ENCODE data around the gene MECP2.

The MECP2 gene

GRCh38 chrX:154097003-154097588, 421 bp downstream of the MECP2 start:
- DNase-seq (ENCODE audit: low read depth, low spot score): no peak
- no peaks in the 10 kb centered on the region for H3K9me3 ChIP-seq (ENCODE audit: low read depth, low read length)
- TF ChIP-seq FOXP2 (optimal IDR thresholded peaks at IDR 0.05; ENCODE audit: control extremely low read depth, extremely low read length, insufficient read depth) (no peak), POLR2AphosphoS5 (IDR thresholded peaks at IDR 0.05; ENCODE audit: borderline replicate concordance, low read depth, low read length) (no peak), EZH2 (IDR thresholded peaks at IDR 0.05) (no peak)
- 0 out of 2 replicates have a peak, but pooled peaks cover 2% of the 10 kb centered on the region for H3K36me3 ChIP-seq (ENCODE audit: insufficient read depth, low read length)
- H3K27ac ChIP-seq: peak overlapping the region; percentile 36; the same call in 1 of the 2 replicates
- peak overlapping the region; percentile 78 for H3K9ac ChIP-seq (ENCODE audit: insufficient read length)
- H3K4me3 ChIP-seq: peak overlapping the region; percentile 83

GRCh38 chrX:154096140-154097002, 1.1 kb downstream of the MECP2 start:
- Histone ChIP-seq H3K4me3 (peak overlapping the region; percentile 83), H3K27ac (no peak overlapping the region), H3K9ac (ENCODE audit: insufficient read length) (peak overlapping the region; percentile 78), H3K9me3 (ENCODE audit: low read depth, low read length) (no peaks in the 10 kb centered on the region), H3K36me3 (ENCODE audit: insufficient read depth, low read length) (peaks cover 2% of the 10 kb centered on the region; the same call in 1 of the 2 replicates)
- DNase-seq (ENCODE audit: low read depth, low spot score): no peak
- TF ChIP-seq EZH2 (IDR thresholded peaks at IDR 0.05): no peak
- no peak for TF ChIP-seq POLR2AphosphoS5 (IDR thresholded peaks at IDR 0.05; ENCODE audit: borderline replicate concordance, low read depth, low read length)
- TF ChIP-seq FOXP2 (optimal IDR thresholded peaks at IDR 0.05; ENCODE audit: control extremely low read depth, extremely low read length, insufficient read depth): no peak

GRCh38 chrX:154094833-154095232, 2.7 kb downstream of the MECP2 start:
- no peak for DNase-seq (ENCODE audit: low read depth, low spot score)
- H3K4me3 ChIP-seq: 0 out of 2 replicates have a peak overlapping the region, but pooled peaks have one; percentile 12
- peaks cover 10% of the 10 kb centered on the region for H3K36me3 ChIP-seq (ENCODE audit: insufficient read depth, low read length)
- TF ChIP-seq POLR2AphosphoS5 (IDR thresholded peaks at IDR 0.05; ENCODE audit: borderline replicate concordance, low read depth, low read length) (no peak), FOXP2 (optimal IDR thresholded peaks at IDR 0.05; ENCODE audit: control extremely low read depth, extremely low read length, insufficient read depth) (no peak), EZH2 (IDR thresholded peaks at IDR 0.05) (no peak)
- H3K9ac ChIP-seq (ENCODE audit: insufficient read length): no peak overlapping the region
- no peaks in the 10 kb centered on the region for H3K9me3 ChIP-seq (ENCODE audit: low read depth, low read length)
- no peak overlapping the region for H3K27ac ChIP-seq

DNA sequence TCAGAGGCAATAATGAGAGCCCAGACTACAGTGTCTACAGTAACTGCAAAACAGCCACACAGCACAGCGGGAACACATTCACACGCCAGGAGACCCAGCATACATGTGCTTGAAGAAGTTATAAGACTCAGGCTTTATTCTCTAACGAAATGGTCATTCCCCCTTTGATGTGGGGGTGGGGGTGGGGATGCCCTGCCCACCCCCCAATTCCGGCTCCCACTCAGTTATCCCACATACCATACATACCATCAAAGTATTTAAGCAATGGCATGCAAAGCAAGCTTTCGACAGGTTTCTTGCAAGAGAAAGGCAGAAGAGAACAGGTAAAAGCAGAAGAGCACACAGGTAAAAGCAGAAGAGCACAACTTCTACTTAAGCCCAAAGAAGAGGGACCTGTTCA, 3.6 kb downstream of the MECP2 start:
- no peak for DNase-seq (ENCODE audit: low read depth, low spot score)
- H3K9ac ChIP-seq (ENCODE audit: insufficient read length): no peak overlapping the region
- H3K36me3 ChIP-seq (ENCODE audit: insufficient read depth, low read length): peaks cover 14% of the 10 kb centered on the region
- no peaks in the 10 kb centered on the region for H3K9me3 ChIP-seq (ENCODE audit: low read depth, low read length)
- no peak overlapping the region for H3K27ac ChIP-seq
- TF ChIP-seq FOXP2 (optimal IDR thresholded peaks at IDR 0.05; ENCODE audit: control extremely low read depth, extremely low read length, insufficient read depth) (no peak), POLR2AphosphoS5 (IDR thresholded peaks at IDR 0.05; ENCODE audit: borderline replicate concordance, low read depth, low read length) (no peak), EZH2 (IDR thresholded peaks at IDR 0.05) (no peak)
- no peak overlapping the region for H3K4me3 ChIP-seq

DNA sequence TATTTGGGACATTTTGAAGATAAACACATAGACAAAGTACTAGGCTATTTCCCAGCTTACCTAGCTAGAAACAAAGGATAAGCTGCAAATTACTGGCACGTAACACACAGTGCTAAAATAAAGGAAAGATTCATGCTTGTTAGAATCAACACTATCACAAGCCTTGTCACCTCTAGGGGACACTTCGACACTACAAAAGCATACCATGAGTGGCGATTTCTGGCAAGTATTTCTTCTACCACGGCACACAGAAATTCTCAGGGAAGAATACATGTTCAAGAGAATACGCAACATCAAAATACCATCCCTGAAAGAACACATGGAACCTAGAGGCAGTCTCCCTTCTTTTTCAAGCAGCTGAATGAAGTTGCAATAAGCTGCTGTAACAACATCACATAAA, 5.1 kb downstream of the MECP2 start:
- no peak overlapping the region for H3K4me3 ChIP-seq
- no peak overlapping the region for H3K27ac ChIP-seq
- no peak for DNase-seq (ENCODE audit: low read depth, low spot score)
- no peak for TF ChIP-seq POLR2AphosphoS5 (IDR thresholded peaks at IDR 0.05; ENCODE audit: borderline replicate concordance, low read depth, low read length)
- no peak for TF ChIP-seq EZH2 (IDR thresholded peaks at IDR 0.05)
- no peak for TF ChIP-seq FOXP2 (optimal IDR thresholded peaks at IDR 0.05; ENCODE audit: control extremely low read depth, extremely low read length, insufficient read depth)
- H3K36me3 ChIP-seq (ENCODE audit: insufficient read depth, low read length): peaks cover 21% of the 10 kb centered on the region
- H3K9me3 ChIP-seq (ENCODE audit: low read depth, low read length): no peaks in the 10 kb centered on the region
- no peak overlapping the region for H3K9ac ChIP-seq (ENCODE audit: insufficient read length)

DNA sequence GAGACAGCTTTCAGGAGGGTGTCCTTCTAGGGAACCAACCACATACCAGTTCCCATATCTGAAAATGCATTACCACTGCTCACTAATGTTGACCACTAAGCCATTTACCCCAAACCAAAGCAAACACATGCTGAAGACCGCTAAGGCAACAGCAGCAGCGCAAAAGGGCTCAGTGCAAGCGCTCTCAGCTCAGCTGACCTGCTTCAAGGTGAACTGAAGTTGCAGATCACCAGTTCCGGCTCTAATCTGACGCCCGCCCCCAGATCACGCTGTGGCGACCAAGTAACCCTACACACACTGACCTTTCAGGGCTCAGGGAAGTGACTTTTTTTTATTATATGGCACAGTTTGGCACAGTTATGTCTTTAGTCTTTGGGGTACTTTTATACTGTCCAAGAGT, 5.8 kb downstream of the MECP2 start:
- Histone ChIP-seq H3K27ac (no peak overlapping the region), H3K9me3 (ENCODE audit: low read depth, low read length) (no peaks in the 10 kb centered on the region)
- TF ChIP-seq POLR2AphosphoS5 (IDR thresholded peaks at IDR 0.05; ENCODE audit: borderline replicate concordance, low read depth, low read length) (no peak), FOXP2 (optimal IDR thresholded peaks at IDR 0.05; ENCODE audit: control extremely low read depth, extremely low read length, insufficient read depth) (no peak), EZH2 (IDR thresholded peaks at IDR 0.05) (no peak)

GRCh38 chrX:154090731-154091130, 6.8 kb downstream of the MECP2 start:
- DNase-seq (ENCODE audit: low read depth, low spot score): no peak
- TF ChIP-seq EZH2 (IDR thresholded peaks at IDR 0.05): no peak
- H3K27ac ChIP-seq: no peak overlapping the region; the same call in 1 of the 2 replicates
- H3K9me3 ChIP-seq (ENCODE audit: low read depth, low read length): no peaks in the 10 kb centered on the region
- H3K9ac ChIP-seq (ENCODE audit: insufficient read length): no peak overlapping the region
- no peak overlapping the region for H3K4me3 ChIP-seq
- H3K36me3 ChIP-seq (ENCODE audit: insufficient read depth, low read length): peaks cover 18% of the 10 kb centered on the region

More for the DNA sequence above, 5.8 kb downstream of the MECP2 start:
- Histone ChIP-seq H3K9ac (ENCODE audit: insufficient read length) (no peak overlapping the region), H3K4me3 (no peak overlapping the region), H3K36me3 (ENCODE audit: insufficient read depth, low read length) (peaks cover 21% of the 10 kb centered on the region)
- no peak for DNase-seq (ENCODE audit: low read depth, low spot score)

DNA sequence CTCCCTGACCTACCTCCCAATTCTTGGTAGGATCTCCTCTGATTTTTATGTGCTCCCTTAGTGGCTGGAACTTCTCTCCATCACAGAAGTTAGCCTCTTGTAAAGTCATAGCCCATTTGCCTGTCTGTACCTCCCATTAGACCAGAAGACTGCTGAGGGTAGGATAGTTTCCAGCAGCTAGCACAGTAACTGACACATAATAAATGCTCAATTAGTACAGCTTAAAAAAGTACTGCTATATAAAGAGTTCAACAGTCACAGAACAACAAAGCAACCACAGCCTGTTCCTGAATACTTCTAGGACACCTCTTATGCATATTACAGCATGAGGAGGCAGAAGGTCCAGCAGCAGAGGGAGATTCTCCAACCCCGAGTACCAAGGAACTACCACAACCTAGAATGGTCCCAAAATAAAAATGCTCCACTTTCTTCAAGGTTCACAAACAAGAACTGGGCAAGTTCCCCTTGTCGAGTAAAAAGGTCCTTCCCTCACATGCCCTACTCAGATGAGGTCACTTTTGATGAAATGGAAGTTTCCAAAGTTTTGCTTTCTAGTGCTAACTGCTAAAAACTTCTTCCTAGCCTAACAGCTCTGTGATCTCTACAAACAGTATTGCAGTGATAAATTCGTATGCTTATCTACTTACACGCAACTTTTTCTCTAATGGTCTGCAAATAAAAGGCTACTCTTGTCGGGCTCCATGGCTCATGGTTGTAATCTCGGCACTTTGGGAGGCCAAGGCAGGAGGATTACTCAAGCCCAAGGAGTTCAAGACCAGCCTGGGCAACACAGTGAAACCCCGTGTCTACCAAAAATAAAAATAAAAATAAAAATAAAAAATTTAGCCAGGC, 12.8 kb downstream of the MECP2 start:
- Histone ChIP-seq H3K9me3 (ENCODE audit: low read depth, low read length) (no peaks in the 10 kb centered on the region), H3K9ac (ENCODE audit: insufficient read length) (no peak overlapping the region), H3K36me3 (ENCODE audit: insufficient read depth, low read length) (peaks cover 11% of the 10 kb centered on the region; the same call in 1 of the 2 replicates), H3K27ac (no peak overlapping the region), H3K4me3 (no peak overlapping the region)
- no peak for TF ChIP-seq EZH2 (IDR thresholded peaks at IDR 0.05)
- no peak for TF ChIP-seq FOXP2 (optimal IDR thresholded peaks at IDR 0.05; ENCODE audit: control extremely low read depth, extremely low read length, insufficient read depth)
- TF ChIP-seq POLR2AphosphoS5 (IDR thresholded peaks at IDR 0.05; ENCODE audit: borderline replicate concordance, low read depth, low read length): no peak
- no peak for DNase-seq (ENCODE audit: low read depth, low spot score)

Data from SK-N-MC (cell line).